ENCODE data around the gene CFAP74.

The CFAP74 gene

DNA sequence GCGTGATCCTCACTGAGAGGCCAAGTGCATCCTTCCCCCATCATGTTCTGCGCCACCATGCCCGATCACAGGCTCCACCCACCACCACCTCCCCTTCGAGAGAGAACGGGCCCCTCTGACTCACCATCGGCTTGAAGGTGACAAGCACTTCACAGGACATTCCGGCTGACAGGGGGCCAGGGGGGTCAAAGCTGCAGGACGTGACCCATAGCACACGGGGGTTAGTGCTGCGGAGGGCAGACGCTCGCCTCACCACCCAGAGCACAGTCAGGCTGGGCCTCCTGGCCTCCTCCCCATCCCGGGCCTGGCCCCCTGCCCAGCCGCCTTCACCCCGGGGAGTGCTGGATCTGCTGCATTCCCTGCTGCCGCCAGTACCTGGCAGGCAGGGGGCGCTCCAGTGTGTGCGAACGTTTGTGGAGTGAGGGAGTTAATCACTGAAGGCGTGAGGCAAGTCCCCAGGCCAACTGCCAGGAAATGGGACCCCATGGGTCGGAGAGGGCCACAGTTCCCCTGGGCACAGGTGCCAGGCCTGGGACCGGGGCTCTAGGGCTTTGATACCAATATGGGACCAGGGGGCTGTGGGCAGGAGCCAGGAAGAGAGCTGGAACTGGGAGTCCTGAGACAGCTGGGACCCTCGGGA is 43.6 kb downstream of the CFAP74 start:
- H3K27me3 ChIP-seq (ENCODE audit: control insufficient read depth in 1 of 2, insufficient read depth in 2 of 2, low read length in 2 of 2): peaks cover 6 to 40% of the 10 kb centered on the region in 2 donors

GRCh38 chr1:1959459-1959839 is 44.1 kb downstream of the CFAP74 start:
- Histone ChIP-seq H3K4me1 (ENCODE audit: insufficient read depth, low read length) (no peaks in the 10 kb centered on the region), H3K9ac (ENCODE audit: low read length) (no peak overlapping the region), H3K4me3 (ENCODE audit: low read depth in 1 of 2, low read length in 2 of 2) (no peak overlapping the region), H3K36me3 (ENCODE audit: insufficient read depth, low read length) (no peaks in the 10 kb centered on the region), H3K9me3 (ENCODE audit: low read length) (no peaks in the 10 kb centered on the region), H3K27ac (ENCODE audit: low read depth, low read length) (no peak overlapping the region), H3K27me3 (ENCODE audit: control insufficient read depth in 1 of 2, insufficient read depth in 2 of 2, low read length in 2 of 2) (peaks cover 6 to 36% of the 10 kb centered on the region in 2 donors)

More for the DNA sequence above, 43.6 kb downstream of the CFAP74 start:
- Histone ChIP-seq H3K9ac (ENCODE audit: low read length) (no peak overlapping the region), H3K27ac (ENCODE audit: low read depth, low read length) (no peak overlapping the region), H3K4me1 (ENCODE audit: insufficient read depth, low read length) (no peaks in the 10 kb centered on the region), H3K4me3 (ENCODE audit: low read depth in 1 of 2, low read length in 2 of 2) (no peak overlapping the region), H3K36me3 (ENCODE audit: insufficient read depth, low read length) (no peaks in the 10 kb centered on the region), H3K9me3 (ENCODE audit: low read length) (no peaks in the 10 kb centered on the region)

GRCh38 chr1:1958071-1958541 is 45.5 kb downstream of the CFAP74 start:
- Histone ChIP-seq H3K36me3 (ENCODE audit: insufficient read depth, low read length) (no peaks in the 10 kb centered on the region), H3K9ac (ENCODE audit: low read length) (no peak overlapping the region), H3K4me3 (ENCODE audit: low read depth in 1 of 2, low read length in 2 of 2) (no peak overlapping the region), H3K9me3 (ENCODE audit: low read length) (no peaks in the 10 kb centered on the region), H3K4me1 (ENCODE audit: insufficient read depth, low read length) (no peaks in the 10 kb centered on the region), H3K27ac (ENCODE audit: low read depth, low read length) (no peak overlapping the region), H3K27me3 (ENCODE audit: control insufficient read depth in 1 of 2, insufficient read depth in 2 of 2, low read length in 2 of 2) (peaks cover 6 to 36% of the 10 kb centered on the region in 2 donors)

DNA sequence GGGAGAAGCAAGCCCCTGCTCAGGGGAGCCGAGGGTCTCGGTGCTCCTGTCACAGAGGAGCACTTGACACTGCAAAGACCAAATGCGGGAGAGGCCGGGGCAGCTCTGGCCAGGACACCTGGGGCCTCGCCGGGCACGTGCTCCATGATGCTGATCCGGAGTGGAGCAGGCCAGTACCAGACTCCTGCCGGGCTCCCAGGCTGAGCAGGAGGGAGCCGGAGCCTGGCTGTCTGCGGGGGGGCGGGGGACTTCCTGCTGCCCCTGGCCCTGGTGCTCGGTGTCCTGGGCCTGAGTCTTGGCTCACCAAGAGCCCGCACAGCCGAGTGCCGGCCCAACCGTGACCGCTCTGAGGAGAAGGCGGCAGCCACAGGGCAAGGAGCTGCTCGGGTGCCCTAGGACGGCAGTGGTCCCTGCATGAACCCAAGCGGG is 46.0 kb downstream of the CFAP74 start:
- Histone ChIP-seq H3K27ac (ENCODE audit: low read depth, low read length) (no peak overlapping the region), H3K9ac (ENCODE audit: low read length) (no peak overlapping the region), H3K4me1 (ENCODE audit: insufficient read depth, low read length) (no peaks in the 10 kb centered on the region), H3K9me3 (ENCODE audit: low read length) (no peaks in the 10 kb centered on the region), H3K4me3 (ENCODE audit: low read depth in 1 of 2, low read length in 2 of 2) (no peak overlapping the region), H3K27me3 (ENCODE audit: control insufficient read depth in 1 of 2, insufficient read depth in 2 of 2, low read length in 2 of 2) (peaks cover 6 to 36% of the 10 kb centered on the region in 2 donors), H3K36me3 (ENCODE audit: insufficient read depth, low read length) (no peaks in the 10 kb centered on the region)

DNA sequence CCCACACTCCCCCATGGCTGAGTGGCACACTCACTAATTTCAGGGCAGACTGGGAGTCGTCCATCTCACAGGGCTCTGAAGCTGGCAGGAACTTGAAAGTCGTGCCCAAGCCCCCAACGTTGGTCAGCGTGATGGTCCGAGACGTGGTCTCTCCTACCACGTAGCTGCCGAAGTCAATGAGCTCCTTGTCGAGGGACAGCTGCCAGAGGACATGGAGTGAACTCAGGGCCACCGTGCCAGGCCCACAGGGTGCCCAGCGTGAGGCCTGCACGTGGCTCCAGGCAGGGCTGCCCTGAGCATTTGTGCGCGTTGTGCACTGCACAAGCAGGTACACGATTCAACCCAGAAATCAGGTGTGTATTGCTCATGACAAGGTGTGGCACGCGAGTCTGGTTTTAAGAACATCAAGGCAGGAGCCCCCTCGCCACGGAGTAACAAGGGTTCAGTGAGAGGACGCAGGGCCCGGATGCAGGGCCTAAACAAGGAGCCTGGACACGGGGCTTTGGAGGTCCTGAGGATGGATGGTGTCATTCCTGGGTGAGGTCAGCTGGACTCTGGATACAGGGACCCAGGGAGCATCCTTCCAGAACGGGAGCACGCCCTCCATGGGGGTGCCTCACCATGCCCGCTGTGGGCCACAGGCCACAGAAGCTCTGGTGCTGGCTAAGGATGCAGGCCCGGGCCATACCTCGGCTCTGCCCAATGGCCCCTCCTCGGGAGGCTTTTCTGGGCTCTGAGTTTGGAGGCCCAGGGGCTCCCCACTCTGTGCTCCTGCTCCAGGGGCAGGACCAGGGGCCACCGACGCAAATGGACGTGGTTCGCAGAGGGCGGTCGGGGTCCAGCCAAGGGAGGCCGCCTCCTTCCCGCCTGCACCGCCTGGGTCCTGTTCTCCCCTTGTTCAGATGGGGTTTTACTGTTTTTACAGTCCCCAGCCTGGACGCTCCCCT is 46.7 kb downstream of the CFAP74 start:
- no peaks in the 10 kb centered on the region for H3K36me3 ChIP-seq (ENCODE audit: insufficient read depth, low read length)
- no peak overlapping the region for H3K9ac ChIP-seq (ENCODE audit: low read length)
- no peak overlapping the region for H3K27ac ChIP-seq (ENCODE audit: low read depth, low read length)
- peaks cover 6 to 36% of the 10 kb centered on the region in 2 donors for H3K27me3 ChIP-seq (ENCODE audit: control insufficient read depth in 1 of 2, insufficient read depth in 2 of 2, low read length in 2 of 2)
- no peak overlapping the region for H3K4me3 ChIP-seq (ENCODE audit: low read depth in 1 of 2, low read length in 2 of 2)
- no peaks in the 10 kb centered on the region for H3K9me3 ChIP-seq (ENCODE audit: low read length)
- H3K4me1 ChIP-seq (ENCODE audit: insufficient read depth, low read length): no peaks in the 10 kb centered on the region

DNA sequence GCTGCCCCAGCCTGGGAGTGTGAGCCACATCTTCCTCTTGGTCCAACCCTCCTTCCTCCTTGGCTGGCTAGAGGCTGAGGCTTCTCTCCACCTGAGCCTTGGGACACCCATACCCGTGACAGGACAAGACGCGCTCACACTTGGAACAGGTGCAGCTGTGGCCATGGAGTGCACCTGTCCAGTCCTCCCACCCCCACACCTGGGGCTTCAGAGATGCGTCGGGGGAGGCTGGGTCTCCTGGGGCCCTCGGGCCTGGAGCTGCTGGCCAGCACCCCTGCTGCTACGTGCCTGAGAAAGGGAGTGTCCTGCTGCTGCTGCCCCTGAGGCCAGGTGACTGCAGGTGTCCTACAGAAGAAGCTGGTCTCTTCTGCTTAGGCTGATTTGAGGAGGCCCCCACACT is 47.5 kb downstream of the CFAP74 start:
- H3K4me3 ChIP-seq (ENCODE audit: low read depth in 1 of 2, low read length in 2 of 2): no peak overlapping the region
- H3K9ac ChIP-seq (ENCODE audit: low read length): no peak overlapping the region
- H3K36me3 ChIP-seq (ENCODE audit: insufficient read depth, low read length): no peaks in the 10 kb centered on the region
- peaks cover 6 to 29% of the 10 kb centered on the region in 2 donors for H3K27me3 ChIP-seq (ENCODE audit: control insufficient read depth in 1 of 2, insufficient read depth in 2 of 2, low read length in 2 of 2)
- H3K4me1 ChIP-seq (ENCODE audit: insufficient read depth, low read length): no peaks in the 10 kb centered on the region
- no peaks in the 10 kb centered on the region for H3K9me3 ChIP-seq (ENCODE audit: low read length)
- no peak overlapping the region for H3K27ac ChIP-seq (ENCODE audit: low read depth, low read length)

GRCh38 chr1:1955621-1956094 is 47.9 kb downstream of the CFAP74 start:
- Histone ChIP-seq H3K9ac (ENCODE audit: low read length) (no peak overlapping the region), H3K27ac (ENCODE audit: low read depth, low read length) (no peak overlapping the region), H3K27me3 (ENCODE audit: control insufficient read depth in 1 of 2, insufficient read depth in 2 of 2, low read length in 2 of 2) (peaks cover 6 to 25% of the 10 kb centered on the region in 2 donors)

DNA sequence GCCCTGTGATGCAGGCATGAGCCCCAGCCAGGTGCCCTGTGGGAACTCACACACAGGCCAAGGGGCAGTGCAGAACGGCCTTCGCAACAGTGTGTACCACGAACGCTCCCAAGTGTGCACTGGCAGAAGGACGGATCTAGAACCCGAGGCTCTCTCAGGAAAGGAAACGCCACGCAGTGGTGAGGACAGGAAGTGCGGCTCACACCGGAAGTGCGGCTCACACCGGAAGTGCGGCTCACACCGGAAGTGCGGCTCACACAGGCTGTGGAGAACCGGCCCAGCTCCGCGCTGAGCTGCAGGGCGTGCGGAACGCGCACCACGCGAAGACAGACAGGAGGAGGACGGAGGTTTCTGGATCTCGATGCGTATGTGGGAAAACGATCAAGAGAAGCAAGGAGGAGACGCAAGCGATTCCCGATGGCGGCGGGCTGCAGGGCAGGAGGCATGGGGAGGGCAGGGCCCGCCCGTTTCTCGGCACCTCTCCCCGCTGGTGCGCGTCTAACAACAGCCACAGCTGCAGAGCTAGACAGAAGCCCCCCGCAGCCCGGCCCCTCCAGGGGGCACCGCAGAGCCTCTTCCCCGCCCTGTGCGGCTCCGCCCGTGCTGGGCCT is 48.6 kb downstream of the CFAP74 start:
- no peaks in the 10 kb centered on the region for H3K4me1 ChIP-seq (ENCODE audit: insufficient read depth, low read length)
- H3K4me3 ChIP-seq (ENCODE audit: low read depth in 1 of 2, low read length in 2 of 2): no peak overlapping the region
- H3K9me3 ChIP-seq (ENCODE audit: low read length): no peaks in the 10 kb centered on the region
- no peaks in the 10 kb centered on the region for H3K36me3 ChIP-seq (ENCODE audit: insufficient read depth, low read length)
- H3K27ac ChIP-seq (ENCODE audit: low read depth, low read length): no peak overlapping the region
- no peak overlapping the region for H3K9ac ChIP-seq (ENCODE audit: low read length)
- H3K27me3 ChIP-seq (ENCODE audit: control insufficient read depth in 1 of 2, insufficient read depth in 2 of 2, low read length in 2 of 2): peaks cover under 1 to 18% of the 10 kb centered on the region in 2 donors

More at GRCh38 chr1:1955621-1956094, 47.9 kb downstream of the CFAP74 start:
- H3K4me1 ChIP-seq (ENCODE audit: insufficient read depth, low read length): no peaks in the 10 kb centered on the region
- no peak overlapping the region for H3K4me3 ChIP-seq (ENCODE audit: low read depth in 1 of 2, low read length in 2 of 2)
- H3K9me3 ChIP-seq (ENCODE audit: low read length): no peaks in the 10 kb centered on the region
- H3K36me3 ChIP-seq (ENCODE audit: insufficient read depth, low read length): no peaks in the 10 kb centered on the region

GRCh38 chr1:1954015-1954414 is 49.6 kb downstream of the CFAP74 start:
- Histone ChIP-seq H3K4me3 (ENCODE audit: low read depth in 1 of 2, low read length in 2 of 2) (no peak overlapping the region), H3K36me3 (ENCODE audit: insufficient read depth, low read length) (no peaks in the 10 kb centered on the region), H3K27ac (ENCODE audit: low read depth, low read length) (no peak overlapping the region), H3K9ac (ENCODE audit: low read length) (no peak overlapping the region), H3K27me3 (ENCODE audit: control insufficient read depth in 1 of 2, insufficient read depth in 2 of 2, low read length in 2 of 2) (peaks cover 0 to 13% of the 10 kb centered on the region in 2 donors), H3K4me1 (ENCODE audit: insufficient read depth, low read length) (no peaks in the 10 kb centered on the region), H3K9me3 (ENCODE audit: low read length) (no peaks in the 10 kb centered on the region)

DNA sequence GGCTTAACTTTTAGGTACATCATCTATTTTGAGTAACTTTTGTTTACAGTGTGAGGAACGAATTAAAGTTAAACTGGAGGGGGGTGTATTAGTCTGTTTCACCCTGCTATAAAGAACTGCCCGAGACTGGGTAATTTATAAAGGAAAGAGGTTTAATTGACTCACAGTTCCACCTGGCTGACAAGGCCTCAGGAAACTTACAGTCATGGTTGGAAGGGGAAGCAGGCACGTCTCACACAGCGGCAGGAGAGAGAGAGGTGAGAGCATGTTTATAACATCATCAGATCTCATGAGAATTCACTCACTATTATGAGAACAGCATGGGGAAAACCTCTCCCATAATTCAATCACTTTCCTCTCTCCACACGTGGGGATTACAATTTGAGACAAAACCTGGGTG is 52.6 kb downstream of the CFAP74 start:
- H3K4me3 ChIP-seq (ENCODE audit: low read depth in 1 of 2, low read length in 2 of 2): no peak overlapping the region
- no peaks in the 10 kb centered on the region for H3K27me3 ChIP-seq (ENCODE audit: control insufficient read depth in 1 of 2, insufficient read depth in 2 of 2, low read length in 2 of 2)
- no peak overlapping the region for H3K27ac ChIP-seq (ENCODE audit: low read depth, low read length)
- H3K9ac ChIP-seq (ENCODE audit: low read length): no peak overlapping the region
- H3K36me3 ChIP-seq (ENCODE audit: insufficient read depth, low read length): no peaks in the 10 kb centered on the region
- H3K4me1 ChIP-seq (ENCODE audit: insufficient read depth, low read length): no peaks in the 10 kb centered on the region
- no peaks in the 10 kb centered on the region for H3K9me3 ChIP-seq (ENCODE audit: low read length)

DNA sequence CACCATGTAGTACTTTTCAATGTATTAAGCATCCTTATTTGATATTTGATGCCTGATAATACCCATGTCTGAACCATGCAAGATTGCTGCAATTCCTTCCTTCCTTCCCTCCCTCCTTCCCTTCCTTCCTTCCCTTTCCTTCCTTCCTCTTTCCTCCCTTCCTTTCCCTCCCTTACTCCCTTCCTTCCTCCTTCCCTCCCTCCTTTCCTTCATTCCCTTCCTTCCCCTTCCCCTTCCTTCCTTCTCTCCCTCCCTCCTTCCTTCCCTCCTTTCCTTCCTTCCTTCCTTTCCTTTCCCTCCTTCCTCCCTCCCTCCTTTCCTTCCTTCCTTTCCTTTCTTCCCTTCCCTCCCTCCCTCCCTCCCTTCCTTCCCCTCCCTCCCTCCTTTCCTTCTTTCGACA is 54.8 kb downstream of the CFAP74 start:
- Histone ChIP-seq H3K4me3 (ENCODE audit: low read depth in 1 of 2, low read length in 2 of 2) (no peak overlapping the region), H3K36me3 (ENCODE audit: insufficient read depth, low read length) (no peaks in the 10 kb centered on the region), H3K4me1 (ENCODE audit: insufficient read depth, low read length) (no peaks in the 10 kb centered on the region), H3K9ac (ENCODE audit: low read length) (no peak overlapping the region), H3K9me3 (ENCODE audit: low read length) (no peaks in the 10 kb centered on the region), H3K27ac (ENCODE audit: low read depth, low read length) (no peak overlapping the region), H3K27me3 (ENCODE audit: control insufficient read depth in 1 of 2, insufficient read depth in 2 of 2, low read length in 2 of 2) (peaks cover 0 to under 1% of the 10 kb centered on the region in 2 donors)
